Stimulated activated effector memory CD8-positive, alpha-beta T cell treated with anti-CD3 and anti-CD28 coated beads, Interleukin-12 subunit alpha, Interleukin-12 subunit beta, amount 100 ng/mL, for 72 hours (primary cell): Measurements from ENCODE around the gene ATP5F1A.
"Not testable (repeated sequence)": the region's sequence is repeated elsewhere in the genome, so short reads cannot be mapped to it uniquely, and the experiment has no call there.

ENCODE experiments used
- ATAC-seq: fragments of 150-1000 bp; cut with Tn5 transposase; 2 replicates; pipeline ENCODE4 v1.10.0; 2021
- DNase-seq, 2 donors: peaks; one replicate each; pipeline ENCODE4 v3.0.0; 2021 to 2022; ENCODE audit warnings: low spot score in 2 of 2
- H3K27ac Mint-ChIP-seq: one replicate; pipeline ENCODE4 v1.8.0; 2022; ENCODE audit warnings: mild to moderate bottlenecking, mixed read lengths
- H3K36me3 Mint-ChIP-seq: one replicate; pipeline ENCODE4 v1.8.0; 2022; ENCODE audit warnings: mild to moderate bottlenecking, mixed read lengths
- H3K4me1 Mint-ChIP-seq: one replicate; pipeline ENCODE4 v1.8.0; 2022; ENCODE audit warnings: mixed read lengths
- H3K4me3 Mint-ChIP-seq: one replicate; pipeline ENCODE4 v1.8.0; 2022; ENCODE audit warnings: mild to moderate bottlenecking, mixed read lengths
- H3K9me3 Mint-ChIP-seq: one replicate; pipeline ENCODE4 v1.8.0; 2022; ENCODE audit warnings: mixed read lengths

ATP5F1A gene

GRCh38 chr18:46097801-46098615 is at the start of gene ATP5F1A:
TSS of gene ATP5F1A (minus strand) at chr18:46098296. CDS start at chr18:46098231, 65 bp downstream.
- peak within 1 kb of the TSS; percentile 87 for H3K4me3 Mint-ChIP-seq
- peaks cover 48% of the 10 kb centered on the region for H3K36me3 Mint-ChIP-seq
- H3K4me1 Mint-ChIP-seq: peaks cover 21% of the 10 kb centered on the region
- DNase-seq: peak; percentile 63 to 90
- peak; percentile 94 for ATAC-seq
- no peaks in the 10 kb centered on the region for H3K9me3 Mint-ChIP-seq
- peak within 1 kb of the TSS; percentile 96 for H3K27ac Mint-ChIP-seq

GRCh38 chr18:46141199-46141598 is 43.1 kb upstream of the ATP5F1A start:
- Mint-ChIP-seq H3K27ac (no peak overlapping the region), H3K9me3 (no peaks in the 10 kb centered on the region), H3K4me3 (no peak overlapping the region), H3K36me3 (no peaks in the 10 kb centered on the region), H3K4me1 (no peaks in the 10 kb centered on the region)
- DNase-seq (no peak), ATAC-seq (no peak)

- ATAC-seq (no peak), DNase-seq (no peak)
- Mint-ChIP-seq H3K27ac (peak overlapping the region; percentile 4), H3K4me3 (no peak overlapping the region), H3K4me1 (no peaks in the 10 kb centered on the region), H3K36me3 (no peaks in the 10 kb centered on the region), H3K9me3 (no peaks in the 10 kb centered on the region)
Measured at GRCh38 chr18:46140173-46140572, 42.1 kb upstream of the ATP5F1A start.

- H3K4me3 Mint-ChIP-seq: no peak overlapping the region
- ATAC-seq (no peak), DNase-seq (no peak)
- H3K4me1 Mint-ChIP-seq: no peaks in the 10 kb centered on the region
- peaks cover 19% of the 10 kb centered on the region for H3K36me3 Mint-ChIP-seq
- H3K27ac Mint-ChIP-seq: no peak overlapping the region
- no peaks in the 10 kb centered on the region for H3K9me3 Mint-ChIP-seq
Measured at GRCh38 chr18:46134920-46135675, 37.0 kb upstream of the ATP5F1A start.

- no peaks in the 10 kb centered on the region for H3K9me3 Mint-ChIP-seq
- DNase-seq (no peak), ATAC-seq (no peak)
- H3K27ac Mint-ChIP-seq: peak overlapping the region; percentile 50
- H3K36me3 Mint-ChIP-seq: peaks cover 34% of the 10 kb centered on the region
- no peak overlapping the region for H3K4me3 Mint-ChIP-seq
- H3K4me1 Mint-ChIP-seq: no peaks in the 10 kb centered on the region
Measured at GRCh38 chr18:46133534-46133933, 35.4 kb upstream of the ATP5F1A start.

- H3K36me3 Mint-ChIP-seq: peaks cover 64% of the 10 kb centered on the region
- H3K4me1 Mint-ChIP-seq, H3K9me3 Mint-ChIP-seq, DNase-seq, H3K4me3 Mint-ChIP-seq, H3K27ac Mint-ChIP-seq, ATAC-seq: not testable (repeated sequence)
Measured at GRCh38 chr18:46130549-46130948, 32.5 kb upstream of the ATP5F1A start.

- H3K9me3 Mint-ChIP-seq: no peaks in the 10 kb centered on the region
- ATAC-seq: no peak
- H3K27ac Mint-ChIP-seq: no peak overlapping the region
- no peak for DNase-seq
- H3K4me1 Mint-ChIP-seq: no peaks in the 10 kb centered on the region
- no peak overlapping the region for H3K4me3 Mint-ChIP-seq
- peaks cover 69% of the 10 kb centered on the region for H3K36me3 Mint-ChIP-seq
Measured at GRCh38 chr18:46130061-46130460, 32.0 kb upstream of the ATP5F1A start.

- peaks cover 100% of the 10 kb centered on the region for H3K36me3 Mint-ChIP-seq
- not testable (repeated sequence) for H3K27ac Mint-ChIP-seq, H3K9me3 Mint-ChIP-seq, H3K4me3 Mint-ChIP-seq, ATAC-seq, H3K4me1 Mint-ChIP-seq, DNase-seq
Measured at GRCh38 chr18:46126625-46127024, 28.5 kb upstream of the ATP5F1A start.

- H3K4me1 Mint-ChIP-seq: no peaks in the 10 kb centered on the region
- no peak overlapping the region for H3K27ac Mint-ChIP-seq
- H3K9me3 Mint-ChIP-seq: no peaks in the 10 kb centered on the region
- DNase-seq (no peak), ATAC-seq (no peak)
- H3K36me3 Mint-ChIP-seq: peaks cover 78% of the 10 kb centered on the region
- no peak overlapping the region for H3K4me3 Mint-ChIP-seq
Measured at GRCh38 chr18:46113751-46114150, 15.7 kb upstream of the ATP5F1A start.

- no peaks in the 10 kb centered on the region for H3K9me3 Mint-ChIP-seq
- no peak for ATAC-seq
- no peak overlapping the region for H3K27ac Mint-ChIP-seq
- H3K36me3 Mint-ChIP-seq: peaks cover 84% of the 10 kb centered on the region
- no peak overlapping the region for H3K4me3 Mint-ChIP-seq
- no peaks in the 10 kb centered on the region for H3K4me1 Mint-ChIP-seq
- DNase-seq: no peak
Measured at GRCh38 chr18:46110406-46110805, 12.3 kb upstream of the ATP5F1A start.

- H3K36me3 Mint-ChIP-seq: peaks cover 74% of the 10 kb centered on the region
- no peak overlapping the region for H3K27ac Mint-ChIP-seq
- H3K9me3 Mint-ChIP-seq: no peaks in the 10 kb centered on the region
- H3K4me1 Mint-ChIP-seq: peaks cover 9% of the 10 kb centered on the region
- ATAC-seq: no peak
- DNase-seq: no peak
- H3K4me3 Mint-ChIP-seq: no peak overlapping the region
Measured at GRCh38 chr18:46109386-46109785, 11.3 kb upstream of the ATP5F1A start.

- Mint-ChIP-seq H3K36me3 (peaks cover 36% of the 10 kb centered on the region), H3K27ac (peak within 1 kb of the TSS; percentile 97), H3K9me3 (no peaks in the 10 kb centered on the region), H3K4me3 (peak within 1 kb of the TSS; percentile 98), H3K4me1 (peaks cover 9% of the 10 kb centered on the region)
- ATAC-seq: peak; percentile 90
- DNase-seq: peak; percentile 64 to 89
Measured at GRCh38 chr18:46104128-46104911, 6.2 kb upstream of the ATP5F1A start, which contains the start of gene HAUS1. TSS of gene HAUS1 (plus strand) at chr18:46104385. CDS start at chr18:46104412, 27 bp downstream.

- ATAC-seq (no peak), DNase-seq (no peak)
- Mint-ChIP-seq H3K9me3 (no peaks in the 10 kb centered on the region), H3K4me3 (no peak overlapping the region), H3K4me1 (peaks cover 16% of the 10 kb centered on the region), H3K27ac (no peak overlapping the region), H3K36me3 (peaks cover 33% of the 10 kb centered on the region)
Measured at GRCh38 chr18:46099463-46099862, 1.4 kb upstream of the ATP5F1A start.

GRCh38 chr18:46098616-46098933 is 479 bp upstream of the ATP5F1A start:
- Mint-ChIP-seq H3K36me3 (peaks cover 42% of the 10 kb centered on the region), H3K9me3 (no peaks in the 10 kb centered on the region), H3K27ac (peak overlapping the region; percentile 96), H3K4me3 (peak overlapping the region; percentile 87), H3K4me1 (peaks cover 21% of the 10 kb centered on the region)
- peak in 1 of 2 donors; percentile 81 for DNase-seq
- ATAC-seq: no peak

GRCh38 chr18:46097431-46097800 is 680 bp downstream of the ATP5F1A start:
- H3K27ac Mint-ChIP-seq: peak overlapping the region; percentile 96
- peak; percentile 1 for ATAC-seq
- no peaks in the 10 kb centered on the region for H3K9me3 Mint-ChIP-seq
- H3K36me3 Mint-ChIP-seq: peaks cover 53% of the 10 kb centered on the region
- DNase-seq: no peak
- peaks cover 21% of the 10 kb centered on the region for H3K4me1 Mint-ChIP-seq
- peak overlapping the region; percentile 87 for H3K4me3 Mint-ChIP-seq
